Thymus (tissue), 11 donors: ENCODE measurements around the gene COPE. TPM values are rescaled to one million over a fixed set of nuclear protein-coding genes. Genes with fewer than 3 reads are reported as not detected.
A peak's percentile ranks its signal among the peaks of the same experiment; 100 is the strongest.

Experiments used
- DNase-seq, 9 donors: peaks; one replicate each; pipeline ENCODE4 v3.0.0-alpha.2; 2013; ENCODE audit warnings: low spot score in 9 of 9, low read depth in 6 of 9, missing footprints in 1 of 9
- H3K27ac ChIP-seq, 2 donors: one replicate each; pipeline ENCODE4 v1.5.1; 2013; ENCODE audit warnings: control low read depth in 1 of 2, low read depth in 1 of 2, low read length in 1 of 2, mild to moderate bottlenecking in 1 of 2, moderate library complexity in 1 of 2
- H3K27me3 ChIP-seq, 2 donors: one replicate each; pipeline ENCODE4 v1.5.1; 2013; ENCODE audit warnings: low read length in 1 of 2; ENCODE audit not compliant: control insufficient read depth in 2 of 2, insufficient read depth in 1 of 2
- H3K36me3 ChIP-seq, 2 donors: one replicate each; pipeline ENCODE4 v1.5.1; 2013; ENCODE audit warnings: low read length in 1 of 2, mild to moderate bottlenecking in 1 of 2, moderate library complexity in 1 of 2; ENCODE audit not compliant: control insufficient read depth in 2 of 2, insufficient read depth in 2 of 2
- H3K4me1 ChIP-seq, 2 donors: one replicate each; pipeline ENCODE4 v1.5.1; 2013; ENCODE audit warnings: low read length in 2 of 2; ENCODE audit not compliant: control insufficient read depth in 2 of 2, insufficient read depth in 2 of 2
- H3K4me3 ChIP-seq, 2 donors: one replicate each; pipeline ENCODE4 v1.5.1; 2013; ENCODE audit warnings: low read length in 2 of 2, control low read depth in 1 of 2, mild to moderate bottlenecking in 1 of 2
- H3K9me3 ChIP-seq, 2 donors: one replicate each; pipeline ENCODE4 v1.5.1; 2013; ENCODE audit warnings: low read length in 1 of 2, mild to moderate bottlenecking in 1 of 2; ENCODE audit not compliant: control insufficient read depth in 2 of 2, insufficient read depth in 1 of 2
- WGBS: extraction: QIAGEN DNeasy Blood & Tissue Kit; methylation state at CpG from one replicate; pipeline ENCODE4 v1.1.7; 2013; 5-methylcytosine and 5-hydroxymethylcytosine counted together
- polyA plus RNA-seq: library from polyadenylated mRNA; stranded (reverse); fragments of 200-250 nt; gene quantifications from one replicate; pipeline ENCODE4 v1.2.3, GENCODE V29; 2013
- total RNA-seq: library from RNA; stranded (reverse); fragments of 120-200 nt; gene quantifications from one replicate; pipeline ENCODE4 v1.2.4, GENCODE V29; 2013
- donor health status: healthy.

Gene COPE
- total and polyA plus RNA-seq, 2 donors = 180 to 197 TPM

- 96% methylated on average over 27 of the region's 27 CpGs for WGBS
- DNase-seq = no peak
- Histone ChIP-seq H3K27ac (no peak overlapping the region), H3K4me1 (peaks cover 0 to 22% of the 10 kb centered on the region in 2 donors), H3K9me3 (no peaks in the 10 kb centered on the region), H3K36me3 (peaks cover 99 to 100% of the 10 kb centered on the region in 2 donors), H3K27me3 (no peaks in the 10 kb centered on the region), H3K4me3 (no peak overlapping the region)
These were observed 63.4 kb downstream of the COPE start for GRCh38 chr19:18855647-18856384.

GRCh38 chr19:18854982-18855381, 64.2 kb downstream of the COPE start:
- no peaks in the 10 kb centered on the region for H3K27me3 ChIP-seq
- no peak overlapping the region for H3K27ac ChIP-seq
- H3K4me3 ChIP-seq = no peak overlapping the region
- peaks cover 0 to 25% of the 10 kb centered on the region in 2 donors for H3K4me1 ChIP-seq
- DNase-seq = no peak
- WGBS = 98% methylated on average over 33 of the region's 33 CpGs
- H3K36me3 ChIP-seq = peaks cover 99 to 100% of the 10 kb centered on the region in 2 donors
- H3K9me3 ChIP-seq = no peaks in the 10 kb centered on the region

- Histone ChIP-seq H3K36me3 (peaks cover 98 to 99% of the 10 kb centered on the region in 2 donors), H3K9me3 (no peaks in the 10 kb centered on the region), H3K27me3 (no peaks in the 10 kb centered on the region), H3K27ac (no peak overlapping the region), H3K4me3 (no peak overlapping the region), H3K4me1 (peaks cover 0 to 25% of the 10 kb centered on the region in 2 donors)
- DNase-seq = no peak
- WGBS = 94% methylated on average over 17 of the region's 17 CpGs
These were observed 65.3 kb downstream of the COPE start for GRCh38 chr19:18853755-18854427.

- H3K36me3 ChIP-seq = peaks cover 98 to 99% of the 10 kb centered on the region in 2 donors
- peaks cover 0 to 30% of the 10 kb centered on the region in 2 donors for H3K4me1 ChIP-seq
- H3K9me3 ChIP-seq = no peaks in the 10 kb centered on the region
- 90% methylated on average over 12 of the region's 12 CpGs for WGBS
- H3K27ac ChIP-seq = no peak overlapping the region
- DNase-seq = no peak
- H3K27me3 ChIP-seq = no peaks in the 10 kb centered on the region
- no peak overlapping the region for H3K4me3 ChIP-seq
These were observed 66.5 kb downstream of the COPE start for GRCh38 chr19:18852648-18853047.

- peaks cover 92 to 95% of the 10 kb centered on the region in 2 donors for H3K36me3 ChIP-seq
- H3K27ac ChIP-seq = no peak overlapping the region
- DNase-seq = no peak
- 97% methylated on average over 31 of the region's 31 CpGs for WGBS
- no peak overlapping the region for H3K4me3 ChIP-seq
- no peaks in the 10 kb centered on the region for H3K27me3 ChIP-seq
- H3K4me1 ChIP-seq = peaks cover 0 to 32% of the 10 kb centered on the region in 2 donors
- no peaks in the 10 kb centered on the region for H3K9me3 ChIP-seq
These were observed 67.4 kb downstream of the COPE start for GRCh38 chr19:18851673-18852325.

GRCh38 chr19:18850471-18851375, 68.5 kb downstream of the COPE start:
- Histone ChIP-seq H3K4me1 (peaks cover 0 to 32% of the 10 kb centered on the region in 2 donors), H3K9me3 (no peaks in the 10 kb centered on the region), H3K36me3 (peaks cover 85 to 92% of the 10 kb centered on the region in 2 donors), H3K27me3 (no peaks in the 10 kb centered on the region), H3K27ac (peak overlapping the region in 1 of 2 donors; percentile 78), H3K4me3 (no peak overlapping the region)
- no peak for DNase-seq
- WGBS = 94% methylated on average over 27 of the region's 27 CpGs

- H3K4me1 ChIP-seq = peaks cover 0 to 32% of the 10 kb centered on the region in 2 donors
- WGBS = 91% methylated on average over 16 of the region's 16 CpGs
- DNase-seq = no peak
- H3K4me3 ChIP-seq = no peak overlapping the region
- H3K27me3 ChIP-seq = no peaks in the 10 kb centered on the region
- peaks cover 0 to 3% of the 10 kb centered on the region in 2 donors for H3K9me3 ChIP-seq
- H3K27ac ChIP-seq = peak overlapping the region; percentile 49 to 78
- peaks cover 81 to 87% of the 10 kb centered on the region in 2 donors for H3K36me3 ChIP-seq
These were observed 69.3 kb downstream of the COPE start for GRCh38 chr19:18849838-18850400.
